GM21786 (cell line): ENCODE results near the gene NR2F1-AS1.

ENCODE experiments used
- ATAC-seq: cut with Tn5 transposase; IDR thresholded peaks from one replicate; pipeline ENCODE4 v1.9.1; 2021; ENCODE audit not compliant: unreplicated experiment

NR2F1-AS1 gene

GRCh38 chr5:93589152-93589828 is 8.3 kb upstream of the NR2F1-AS1 start:
- ATAC-seq, result no peak

- ATAC-seq, result no peak
Observed at GRCh38 chr5:93588352-93589151, 7.5 kb upstream of the NR2F1-AS1 start.

GRCh38 chr5:93587597-93588351 is 6.8 kb upstream of the NR2F1-AS1 start:
- no peak for ATAC-seq

GRCh38 chr5:93586736-93587596 is 5.9 kb upstream of the NR2F1-AS1 start:
- ATAC-seq, result no peak

GRCh38 chr5:93585767-93586385 is 4.9 kb upstream of the NR2F1-AS1 start:
- ATAC-seq, result no peak

- ATAC-seq, result no peak
Observed at GRCh38 chr5:93585041-93585766, 4.2 kb upstream of the NR2F1-AS1 start.

GRCh38 chr5:93584596-93585040 is 3.6 kb upstream of the NR2F1-AS1 start:
- no peak for ATAC-seq

- no peak for ATAC-seq
Observed at GRCh38 chr5:93583768-93584595, 3.0 kb upstream of the NR2F1-AS1 start.

- no peak for ATAC-seq
Observed at GRCh38 chr5:93583439-93583767, 2.4 kb upstream of the NR2F1-AS1 start.

- ATAC-seq, result no peak
Observed at GRCh38 chr5:93582677-93583438, 1.8 kb upstream of the NR2F1-AS1 start, which contains the start of gene NR2F1. Gene NR2F1 (plus strand): TSS chr5:93583222. CDS start chr5:93585024, 1,802 bp downstream.

GRCh38 chr5:93582167-93582462 is 1.1 kb upstream of the NR2F1-AS1 start:
- no peak for ATAC-seq

GRCh38 chr5:93580063-93580926 is 724 bp downstream of the NR2F1-AS1 start:
- no peak for ATAC-seq

- ATAC-seq, result no peak
Observed at GRCh38 chr5:93579692-93580062, 1.3 kb downstream of the NR2F1-AS1 start.

GRCh38 chr5:93578813-93579691 is 2.0 kb downstream of the NR2F1-AS1 start:
- no peak for ATAC-seq

- ATAC-seq, result no peak
Observed at GRCh38 chr5:93577854-93578812, 2.9 kb downstream of the NR2F1-AS1 start.
